Measurements from ENCODE around the gene TMEM129.

GRCh38 chr4:1670279-1670678 is 50.8 kb downstream of the TMEM129 start:
- TF ChIP-seq CTCF (IDR thresholded peaks at IDR 0.05; ENCODE audit: low read length): no peak
- no peak for TF ChIP-seq EZH2 (IDR thresholded peaks at IDR 0.05; ENCODE audit: borderline replicate concordance, low read length)

All from OCI-LY1 (cell line).